WTC11 (cell line): ENCODE measurements around the gene RCL1.

Source experiments
- CREB1 ChIP-seq: sonication (generic); formaldehyde crosslinking; IDR thresholded peaks from 2 replicates; pipeline ENCODE4 v1.8.0; 2023; ENCODE audit warnings: mild to moderate bottlenecking, missing genetic modification reagents
- CTCF ChIP-seq: fragments of 200-600 bp; IDR thresholded peaks from 2 replicates; pipeline ENCODE4 v1.8.0; 2022; ENCODE audit warnings: antibody characterized with exemption
- ETV6 ChIP-seq: sonication (generic); formaldehyde crosslinking; IDR thresholded peaks from 2 replicates; pipeline ENCODE4 v1.8.1; 2022; ENCODE audit warnings: mild to moderate bottlenecking, missing genetic modification reagents
- PREB ChIP-seq: sonication (generic); formaldehyde crosslinking; IDR thresholded peaks from 2 replicates; pipeline ENCODE4 v1.8.1; 2022; ENCODE audit warnings: mild to moderate bottlenecking, missing genetic modification reagents, moderate library complexity, borderline replicate concordance
- SMAD3 ChIP-seq: sonication (generic); formaldehyde crosslinking; IDR thresholded peaks from 2 replicates; pipeline ENCODE4 v1.8.0; 2022; ENCODE audit warnings: missing genetic modification reagents, mild to moderate bottlenecking, borderline replicate concordance
- TP53 ChIP-seq: sonication (generic); formaldehyde crosslinking; IDR thresholded peaks from 2 replicates; pipeline ENCODE4 v1.8.1; 2023; ENCODE audit warnings: mild to moderate bottlenecking, missing genetic modification reagents
- ZNF121 ChIP-seq: sonication (generic); formaldehyde crosslinking; IDR thresholded peaks from 2 replicates; pipeline ENCODE4 v1.8.0; 2023; ENCODE audit warnings: missing genetic modification reagents
- ZNF232 ChIP-seq: sonication (generic); formaldehyde crosslinking; IDR thresholded peaks from 2 replicates; pipeline ENCODE4 v1.8.0; 2022; ENCODE audit warnings: mild to moderate bottlenecking, missing genetic modification reagents
- ZSCAN18 ChIP-seq: fragments of 250-450 bp; sonication (Bioruptor Pico); IDR thresholded peaks from 2 replicates; pipeline ENCODE4 v2.1.2; 2022; ENCODE audit warnings: mild to moderate bottlenecking, moderate library complexity
- TF ChIP-seq, protein P1 (sequence below): sonication (generic); formaldehyde crosslinking; IDR thresholded peaks from 2 replicates; pipeline ENCODE4 v1.8.1; 2022; ENCODE audit warnings: low read depth, mild to moderate bottlenecking, moderate library complexity, missing genetic modification reagents, borderline replicate concordance
- TF ChIP-seq, protein P2 (sequence below): sonication (generic); formaldehyde crosslinking; IDR thresholded peaks from 2 replicates; pipeline ENCODE4 v1.8.1; 2022; ENCODE audit warnings: low read depth, missing genetic modification reagents, borderline replicate concordance
- TF ChIP-seq, protein P3 (sequence below): sonication (generic); formaldehyde crosslinking; conservative IDR thresholded peaks from 2 replicates; pipeline ENCODE4 v1.8.1; 2023; ENCODE audit warnings: mild to moderate bottlenecking, low read depth, missing genetic modification reagents, moderate library complexity

GRCh38 chr9:4830699-4831098 lies 38.0 kb downstream of the RCL1 start:
- TF ChIP-seq, protein P1, sequence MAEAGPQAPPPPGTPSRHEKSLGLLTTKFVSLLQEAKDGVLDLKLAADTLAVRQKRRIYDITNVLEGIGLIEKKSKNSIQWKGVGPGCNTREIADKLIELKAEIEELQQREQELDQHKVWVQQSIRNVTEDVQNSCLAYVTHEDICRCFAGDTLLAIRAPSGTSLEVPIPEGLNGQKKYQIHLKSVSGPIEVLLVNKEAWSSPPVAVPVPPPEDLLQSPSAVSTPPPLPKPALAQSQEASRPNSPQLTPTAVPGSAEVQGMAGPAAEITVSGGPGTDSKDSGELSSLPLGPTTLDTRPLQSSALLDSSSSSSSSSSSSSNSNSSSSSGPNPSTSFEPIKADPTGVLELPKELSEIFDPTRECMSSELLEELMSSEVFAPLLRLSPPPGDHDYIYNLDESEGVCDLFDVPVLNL (CRISPR knock-in tag): no peak
- TF ChIP-seq SMAD3 (CRISPR knock-in tag) (no peak), CTCF (no peak), PREB (no peak), ETV6 (no peak), ZNF121 (no peak), ZNF232 (CRISPR knock-in tag) (no peak), CREB1 (CRISPR knock-in tag) (no peak), TP53 (no peak), ZSCAN18 (CRISPR knock-in tag) (no peak)
- TF ChIP-seq, protein P2, sequence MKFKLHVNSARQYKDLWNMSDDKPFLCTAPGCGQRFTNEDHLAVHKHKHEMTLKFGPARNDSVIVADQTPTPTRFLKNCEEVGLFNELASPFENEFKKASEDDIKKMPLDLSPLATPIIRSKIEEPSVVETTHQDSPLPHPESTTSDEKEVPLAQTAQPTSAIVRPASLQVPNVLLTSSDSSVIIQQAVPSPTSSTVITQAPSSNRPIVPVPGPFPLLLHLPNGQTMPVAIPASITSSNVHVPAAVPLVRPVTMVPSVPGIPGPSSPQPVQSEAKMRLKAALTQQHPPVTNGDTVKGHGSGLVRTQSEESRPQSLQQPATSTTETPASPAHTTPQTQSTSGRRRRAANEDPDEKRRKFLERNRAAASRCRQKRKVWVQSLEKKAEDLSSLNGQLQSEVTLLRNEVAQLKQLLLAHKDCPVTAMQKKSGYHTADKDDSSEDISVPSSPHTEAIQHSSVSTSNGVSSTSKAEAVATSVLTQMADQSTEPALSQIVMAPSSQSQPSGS (CRISPR knock-in tag): no peak
- TF ChIP-seq, protein P3, sequence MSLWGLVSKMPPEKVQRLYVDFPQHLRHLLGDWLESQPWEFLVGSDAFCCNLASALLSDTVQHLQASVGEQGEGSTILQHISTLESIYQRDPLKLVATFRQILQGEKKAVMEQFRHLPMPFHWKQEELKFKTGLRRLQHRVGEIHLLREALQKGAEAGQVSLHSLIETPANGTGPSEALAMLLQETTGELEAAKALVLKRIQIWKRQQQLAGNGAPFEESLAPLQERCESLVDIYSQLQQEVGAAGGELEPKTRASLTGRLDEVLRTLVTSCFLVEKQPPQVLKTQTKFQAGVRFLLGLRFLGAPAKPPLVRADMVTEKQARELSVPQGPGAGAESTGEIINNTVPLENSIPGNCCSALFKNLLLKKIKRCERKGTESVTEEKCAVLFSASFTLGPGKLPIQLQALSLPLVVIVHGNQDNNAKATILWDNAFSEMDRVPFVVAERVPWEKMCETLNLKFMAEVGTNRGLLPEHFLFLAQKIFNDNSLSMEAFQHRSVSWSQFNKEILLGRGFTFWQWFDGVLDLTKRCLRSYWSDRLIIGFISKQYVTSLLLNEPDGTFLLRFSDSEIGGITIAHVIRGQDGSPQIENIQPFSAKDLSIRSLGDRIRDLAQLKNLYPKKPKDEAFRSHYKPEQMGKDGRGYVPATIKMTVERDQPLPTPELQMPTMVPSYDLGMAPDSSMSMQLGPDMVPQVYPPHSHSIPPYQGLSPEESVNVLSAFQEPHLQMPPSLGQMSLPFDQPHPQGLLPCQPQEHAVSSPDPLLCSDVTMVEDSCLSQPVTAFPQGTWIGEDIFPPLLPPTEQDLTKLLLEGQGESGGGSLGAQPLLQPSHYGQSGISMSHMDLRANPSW: no peak
